Adrenal gland (tissue), 12 donors: Measurements from ENCODE around the gene SHLD2. TPM values are rescaled to one million over a fixed set of nuclear protein-coding genes. Genes with fewer than 3 reads are reported as not detected.
"Not testable (repeated sequence)": the region's sequence is repeated elsewhere in the genome, so short reads cannot be mapped to it uniquely, and the experiment has no call there.

Experiments used
- DNase-seq, 7 donors: peaks; one replicate each; pipeline ENCODE4 v3.0.0-alpha.2; 2019 to 2020
- H3K27ac ChIP-seq, 5 donors: fragments of 200-600 bp; sonication (generic) in 4 of 5; 1 replicate in 3 of 5; 2 replicates in 2 of 5; pipeline versions ENCODE4 v1.5.1 to v1.8.0; 2016 to 2020; ENCODE audit warnings: mild to moderate bottlenecking in 1 of 5
- H3K27me3 ChIP-seq: fragments of 200-600 bp; 2 replicates; pipeline ENCODE4 v1.8.0; 2021
- H3K36me3 ChIP-seq, 2 donors: fragments of 200-600 bp; replicated peaks in 1 of 2; 1 replicate in 1 of 2; 2 replicates in 1 of 2; pipeline versions ENCODE4 v1.5.1 to v1.8.0; 2018 to 2022
- H3K4me1 ChIP-seq, 2 donors: fragments of 200-600 bp; replicated peaks in 1 of 2; 1 replicate in 1 of 2; 2 replicates in 1 of 2; pipeline versions ENCODE4 v1.5.1 to v1.8.0; 2018 to 2021
- H3K4me3 ChIP-seq, 4 donors: fragments of 200-600 bp; sonication (generic) in 3 of 4; one replicate each; pipeline ENCODE4 v1.5.1; 2016 to 2018
- H3K9me3 ChIP-seq, 3 donors: fragments of 200-600 bp; sonication (generic) in 1 of 3; replicated peaks in 1 of 3; 1 replicate in 2 of 3; 2 replicates in 1 of 3; pipeline versions ENCODE4 v1.5.1 to v1.8.0; 2016 to 2021
- WGBS, 4 donors: extraction: QIAGEN DNeasy Blood & Tissue Kit in 2 of 4; methylation state at CpG; one replicate each; pipeline versions ENCODE4 v1.1.5 to v1.1.7; 2013 to 2017; 5-methylcytosine and 5-hydroxymethylcytosine counted together
- intact Hi-C, 2 donors: fragments of 100-400 bp; cut with DNase I; formaldehyde crosslinking; loops; one replicate each; pipeline versions ENCODE4 v1.14.1 to v1.15.0; 2022 to 2023
- polyA plus RNA-seq, 3 donors: library from polyadenylated mRNA; stranded (reverse); fragments of 200-250 nt in 2 of 3; fragments of 350-450 nt in 1 of 3; fragmentation: Illumina TruSeq in 1 of 3; extraction: RNeasy Lipid Tissue Mini Kit (QIAGEN cat#74804) in 1 of 3; gene quantifications; one replicate each; pipeline ENCODE4 v1.2.3, GENCODE V29; 2013 to 2014
- total RNA-seq, 9 donors: library from RNA; depleted of rRNA in 4 of 9; stranded (reverse); fragments of >200 nt in 4 of 9; fragments of 120-200 nt in 1 of 9; fragmentation: NEBNext Ultra II Directional in 1 of 9; extraction: Animal tissue kit (Norgen Biotek cat#: 25700) in 1 of 9; gene quantifications; one replicate each; pipeline versions ENCODE4 v1.1.0 to v1.2.4, GENCODE V29; 2013 to 2023
- TF ChIP-seq, protein P1 (sequence below), 6 experiments: fragments of 450-650 bp in 4 of 6; fragments of 200-600 bp in 2 of 6; sonication (generic) in 1 of 6; IDR thresholded peaks; 1 replicate in 5 of 6; 2 replicates in 1 of 6; pipeline versions ENCODE4 v1.5.1 to v1.8.0; 2016 to 2021; ENCODE audit warnings: antibody characterized with exemption in 6 of 6, mild to moderate bottlenecking in 2 of 6, moderate library complexity in 1 of 6
- donor health status: healthy with polysubstance abuse.
- donor health status: Bipolar disorder and iron deficiency.
- donor health status: DM: yes; HTN: yes; CAD: no.
- donor health status: DM: no; HTN: no; CAD: no.
- donor health status: DM: no; HTN: no; CAD: no.
- donor health status: DM: yes; HTN: yes; CAD: no.

The SHLD2 gene
- total and polyA plus RNA-seq, 12 donors, result 18.3 to 64.9 (median 36.6) TPM

DNA sequence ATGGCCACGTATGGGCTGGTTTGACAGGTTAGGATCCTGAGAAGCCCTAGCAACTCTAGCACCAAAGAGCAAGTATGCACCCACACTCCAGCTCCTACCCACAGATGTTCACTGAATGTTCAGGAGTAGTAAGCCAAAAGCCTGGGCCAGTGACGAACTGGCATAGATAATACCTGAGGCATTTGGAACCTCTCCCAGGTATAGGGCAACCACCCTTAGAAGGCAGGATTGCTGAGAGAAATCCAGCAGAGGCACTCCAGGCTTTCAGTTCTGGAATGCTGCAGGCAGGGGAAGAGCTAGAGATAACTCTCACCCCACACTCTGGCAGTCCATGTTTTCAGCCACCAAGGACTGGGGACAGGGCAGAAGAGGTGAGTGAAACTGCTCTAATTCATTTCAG, 39.4 kb downstream of the SHLD2 start:
- H3K4me1 ChIP-seq, result peaks cover 0 to 13% of the 10 kb centered on the region in 2 donors
- intact Hi-C loops, DNase-seq, H3K27me3 ChIP-seq, H3K27ac ChIP-seq, H3K4me3 ChIP-seq, H3K9me3 ChIP-seq, H3K36me3 ChIP-seq: not testable (repeated sequence)
- whole genome bisulfite sequencing, 4 donors, result 63 to 94% (median 77%) methylated on average over 2 of the region's 2 CpGs

DNA sequence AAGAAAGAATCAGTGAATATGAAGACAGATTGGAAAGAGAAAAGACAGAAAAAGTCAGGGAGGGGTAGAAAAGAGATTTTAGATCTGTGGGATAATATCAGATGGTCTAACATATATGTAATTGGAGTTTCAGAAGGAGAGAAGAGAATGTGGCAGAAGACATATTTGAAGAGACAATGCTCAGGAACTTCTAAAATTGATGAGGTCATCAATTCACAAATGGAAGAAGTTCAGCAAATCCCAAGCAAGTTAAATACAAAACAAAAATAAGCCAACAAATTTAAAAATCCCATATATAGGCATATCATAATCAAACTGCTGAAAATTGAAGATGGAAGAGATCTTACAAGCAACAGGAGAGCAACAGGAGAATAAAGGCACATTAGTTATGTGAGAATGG, 42.5 kb downstream of the SHLD2 start:
- intact Hi-C loops, H3K4me3 ChIP-seq, H3K27ac ChIP-seq, H3K36me3 ChIP-seq, DNase-seq, H3K9me3 ChIP-seq, H3K27me3 ChIP-seq: not testable (repeated sequence)
- peaks cover 0 to 11% of the 10 kb centered on the region in 2 donors for H3K4me1 ChIP-seq

DNA sequence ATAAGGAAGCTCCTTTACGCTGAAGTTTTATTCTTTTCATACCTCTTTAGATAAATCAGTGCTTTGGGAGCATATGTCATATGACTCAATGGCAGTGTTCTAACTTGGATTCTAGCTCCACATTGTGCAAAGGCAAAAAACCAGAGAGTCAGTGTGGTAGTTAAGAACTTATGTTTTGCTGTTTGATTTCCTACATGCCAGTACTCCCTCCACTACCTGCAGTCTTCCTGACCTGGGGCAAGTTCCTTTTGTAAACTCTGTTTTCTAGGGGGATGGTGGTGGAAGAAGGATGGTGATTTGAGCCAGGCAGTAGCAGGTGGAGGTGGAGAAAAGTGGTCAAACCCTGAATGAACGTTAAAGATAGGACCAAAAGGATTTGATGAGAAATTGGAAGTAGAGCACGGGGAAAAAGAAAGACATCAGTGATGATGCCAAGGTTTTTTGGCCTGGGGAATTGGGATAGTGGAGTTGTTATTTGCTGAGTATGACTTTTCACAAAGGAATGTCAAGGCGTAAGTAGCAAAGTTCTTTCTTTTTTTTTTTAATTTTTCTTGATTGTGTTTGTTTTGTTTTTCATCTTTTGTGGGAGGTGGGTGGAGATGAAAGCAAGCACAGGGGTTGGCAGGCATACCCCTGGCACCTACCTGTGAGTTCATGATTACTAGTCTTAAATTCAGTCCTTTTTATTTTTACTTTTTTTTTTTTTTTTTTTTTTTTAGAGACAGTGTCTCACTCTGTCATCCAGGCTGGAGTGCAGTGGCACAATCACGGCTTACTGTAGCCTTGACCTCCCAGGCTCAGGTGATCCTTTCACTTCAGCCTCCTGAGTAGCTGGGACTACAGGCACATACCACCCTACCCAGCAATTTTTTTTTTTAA, 47.5 kb downstream of the SHLD2 start:
- H3K27me3 ChIP-seq, H3K4me3 ChIP-seq, intact Hi-C loops, H3K4me1 ChIP-seq, H3K9me3 ChIP-seq, H3K36me3 ChIP-seq: not testable (repeated sequence)
- DNase-seq, result peak; percentile 30 to 79 (median 68)
- H3K27ac ChIP-seq, result peak overlapping the region in 4 of 5 donors; percentile 39 to 82 (median 76)
- 39 to 48% (median 40%) methylated on average over 3 to 5 of the region's 5 CpGs for WGBS, 4 donors

DNA sequence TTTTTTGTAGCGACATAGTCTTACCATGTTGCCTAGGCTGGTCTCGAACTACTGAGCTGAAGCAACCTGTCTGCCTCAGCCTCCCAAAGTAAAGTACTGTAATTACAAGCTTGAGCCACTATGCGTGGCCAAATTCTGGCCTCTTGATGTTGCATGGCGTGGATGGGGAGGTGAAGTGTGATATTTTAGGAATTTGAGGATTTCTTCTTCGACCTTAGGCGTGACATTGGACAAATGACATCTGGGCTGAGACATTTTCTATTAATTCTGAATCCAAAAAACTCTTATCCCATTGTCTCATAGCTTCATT, 48.1 kb downstream of the SHLD2 start:
- 70 to 90% (median 79%) methylated on average over 6 of the region's 6 CpGs for WGBS, 4 donors
- H3K27me3 ChIP-seq, H3K4me3 ChIP-seq, H3K9me3 ChIP-seq, intact Hi-C loops, DNase-seq, H3K4me1 ChIP-seq, H3K36me3 ChIP-seq: not testable (repeated sequence)
- H3K27ac ChIP-seq, result peak overlapping the region in 4 of 5 donors; percentile 11 to 82 (median 76)

DNA sequence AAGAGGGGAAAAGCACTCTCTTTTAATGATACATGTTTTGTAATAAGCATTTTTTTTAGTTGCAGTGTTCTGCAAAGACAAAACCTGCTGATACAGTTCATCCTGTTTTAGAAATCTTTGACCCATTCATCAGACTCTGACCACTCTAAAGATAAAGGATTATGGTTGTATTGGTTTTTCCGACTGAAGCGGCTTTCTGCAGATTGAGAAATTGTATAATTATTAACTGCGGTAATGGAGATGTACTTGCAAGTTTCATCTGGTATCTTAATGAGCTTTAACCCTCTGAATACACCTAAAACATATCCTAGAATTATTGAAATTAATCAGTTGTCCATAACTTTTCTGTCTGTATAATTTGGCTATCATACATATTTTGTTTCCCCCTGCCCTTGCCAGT, 50.6 kb downstream of the SHLD2 start:
- H3K27me3 ChIP-seq, intact Hi-C loops, H3K9me3 ChIP-seq, DNase-seq, H3K27ac ChIP-seq, H3K36me3 ChIP-seq, H3K4me1 ChIP-seq, H3K4me3 ChIP-seq: not testable (repeated sequence)
- 95 to 100% (median 99%) methylated on average over 1 to 3 of the region's 3 CpGs for WGBS, 4 donors

DNA sequence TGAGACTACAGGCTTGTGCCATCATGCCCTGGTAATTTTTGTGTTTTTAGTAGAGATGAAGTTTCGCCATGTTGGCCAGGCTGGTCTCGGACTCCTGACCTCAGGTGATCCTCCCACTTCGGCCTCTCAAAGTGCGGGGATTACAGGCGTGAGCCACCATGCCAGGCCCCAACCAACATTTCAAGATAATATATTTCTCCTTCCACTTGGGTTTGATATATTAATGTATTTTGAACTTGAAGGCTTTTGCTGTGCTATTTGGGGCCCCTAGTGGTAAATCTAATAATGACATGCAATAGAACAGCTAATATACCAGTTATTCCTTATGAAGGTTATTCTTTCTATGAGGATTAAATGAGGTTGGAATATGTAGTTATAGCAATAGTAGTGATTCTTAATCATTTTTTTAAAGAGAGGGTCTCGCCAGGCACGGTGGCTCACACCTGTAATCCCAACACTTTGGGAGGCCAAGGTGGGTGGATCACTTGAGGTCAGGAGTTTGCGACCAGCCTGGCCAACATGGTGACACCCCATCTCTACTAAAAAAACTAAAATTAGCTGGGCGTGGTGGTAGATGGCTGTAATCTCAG, 54.1 kb downstream of the SHLD2 start:
- H3K27ac ChIP-seq, H3K4me1 ChIP-seq, H3K4me3 ChIP-seq, intact Hi-C loops, H3K36me3 ChIP-seq, H3K27me3 ChIP-seq, H3K9me3 ChIP-seq, DNase-seq: not testable (repeated sequence)
- TF ChIP-seq, protein P1, sequence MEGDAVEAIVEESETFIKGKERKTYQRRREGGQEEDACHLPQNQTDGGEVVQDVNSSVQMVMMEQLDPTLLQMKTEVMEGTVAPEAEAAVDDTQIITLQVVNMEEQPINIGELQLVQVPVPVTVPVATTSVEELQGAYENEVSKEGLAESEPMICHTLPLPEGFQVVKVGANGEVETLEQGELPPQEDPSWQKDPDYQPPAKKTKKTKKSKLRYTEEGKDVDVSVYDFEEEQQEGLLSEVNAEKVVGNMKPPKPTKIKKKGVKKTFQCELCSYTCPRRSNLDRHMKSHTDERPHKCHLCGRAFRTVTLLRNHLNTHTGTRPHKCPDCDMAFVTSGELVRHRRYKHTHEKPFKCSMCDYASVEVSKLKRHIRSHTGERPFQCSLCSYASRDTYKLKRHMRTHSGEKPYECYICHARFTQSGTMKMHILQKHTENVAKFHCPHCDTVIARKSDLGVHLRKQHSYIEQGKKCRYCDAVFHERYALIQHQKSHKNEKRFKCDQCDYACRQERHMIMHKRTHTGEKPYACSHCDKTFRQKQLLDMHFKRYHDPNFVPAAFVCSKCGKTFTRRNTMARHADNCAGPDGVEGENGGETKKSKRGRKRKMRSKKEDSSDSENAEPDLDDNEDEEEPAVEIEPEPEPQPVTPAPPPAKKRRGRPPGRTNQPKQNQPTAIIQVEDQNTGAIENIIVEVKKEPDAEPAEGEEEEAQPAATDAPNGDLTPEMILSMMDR (IDR thresholded peaks at IDR 0.05), result peak in 4 of 6 experiments; percentile 8 to 27 (median 25)
- WGBS, 4 donors, result 72 to 91% (median 72%) methylated on average over 4 to 8 of the region's 9 CpGs

DNA sequence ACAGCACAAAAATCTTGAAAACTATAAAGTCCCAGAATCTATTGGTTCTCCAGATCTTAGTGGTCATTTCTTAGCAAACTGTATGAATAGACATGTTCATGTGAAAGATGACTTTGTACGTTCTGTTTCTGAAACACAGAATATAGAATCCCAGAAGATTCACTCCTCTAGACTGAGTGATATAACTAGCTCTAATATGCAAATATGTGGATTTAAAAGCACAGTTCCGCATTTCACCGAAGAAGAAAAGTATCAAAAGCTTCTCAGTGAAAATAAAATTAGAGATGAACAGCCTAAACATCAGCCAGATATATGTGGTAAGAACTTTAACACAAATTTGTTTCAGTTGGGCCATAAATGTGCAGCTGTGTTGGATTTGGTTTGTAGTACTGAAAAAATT, 56.5 kb downstream of the SHLD2 start:
- intact Hi-C loops, H3K4me1 ChIP-seq, H3K27ac ChIP-seq, DNase-seq, H3K9me3 ChIP-seq, H3K27me3 ChIP-seq, H3K4me3 ChIP-seq, H3K36me3 ChIP-seq: not testable (repeated sequence)
- 85 to 100% (median 91%) methylated on average over 3 of the region's 3 CpGs for WGBS, 4 donors

DNA sequence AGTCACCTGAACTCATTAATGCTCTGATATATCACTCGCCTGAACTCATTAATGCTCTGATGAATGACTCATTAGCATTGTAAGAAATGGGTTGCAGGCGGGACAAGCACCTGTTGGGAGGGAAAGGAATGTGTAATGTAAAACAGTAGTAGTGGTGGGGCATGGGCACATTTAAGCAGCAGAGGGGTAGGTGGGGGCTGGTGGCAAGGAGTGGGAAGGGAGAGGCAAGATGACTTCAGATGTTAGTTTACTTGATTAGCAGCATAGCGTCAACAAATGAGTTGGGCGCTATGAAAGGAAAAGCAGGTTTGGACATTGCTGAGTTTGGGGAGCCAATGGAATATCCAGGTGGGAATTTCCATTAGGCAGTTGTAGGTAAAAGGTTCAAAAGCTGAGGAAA, 61.8 kb downstream of the SHLD2 start:
- H3K9me3 ChIP-seq, H3K27me3 ChIP-seq, H3K4me1 ChIP-seq, H3K4me3 ChIP-seq, H3K36me3 ChIP-seq, H3K27ac ChIP-seq, intact Hi-C loops, DNase-seq: not testable (repeated sequence)
- 95 to 99% (median 96%) methylated on average over 4 of the region's 4 CpGs for WGBS, 4 donors

DNA sequence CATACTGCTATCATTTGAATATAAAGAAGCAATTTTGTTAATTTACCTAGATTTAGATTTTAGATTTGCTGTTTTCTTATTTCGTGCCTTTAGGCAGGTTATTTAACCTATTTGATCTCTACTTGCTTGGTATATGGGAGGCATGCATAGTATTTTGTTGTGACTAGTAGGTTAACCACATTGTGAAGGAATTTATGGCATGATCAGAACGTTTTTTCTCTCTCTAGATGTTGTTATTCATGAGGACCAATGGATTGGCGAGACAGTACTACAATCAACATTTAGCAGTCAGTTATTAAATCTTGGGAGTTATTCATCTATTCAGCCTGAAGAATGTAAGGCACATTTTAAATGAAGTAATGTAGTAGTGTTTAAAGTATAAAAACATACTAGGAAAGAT, 62.8 kb downstream of the SHLD2 start:
- H3K27me3 ChIP-seq, DNase-seq, H3K4me1 ChIP-seq, H3K4me3 ChIP-seq, intact Hi-C loops, H3K9me3 ChIP-seq, H3K27ac ChIP-seq, H3K36me3 ChIP-seq: not testable (repeated sequence)
- WGBS, 4 donors, result 80 to 89% (median 87%) methylated on average over 3 of the region's 3 CpGs

DNA sequence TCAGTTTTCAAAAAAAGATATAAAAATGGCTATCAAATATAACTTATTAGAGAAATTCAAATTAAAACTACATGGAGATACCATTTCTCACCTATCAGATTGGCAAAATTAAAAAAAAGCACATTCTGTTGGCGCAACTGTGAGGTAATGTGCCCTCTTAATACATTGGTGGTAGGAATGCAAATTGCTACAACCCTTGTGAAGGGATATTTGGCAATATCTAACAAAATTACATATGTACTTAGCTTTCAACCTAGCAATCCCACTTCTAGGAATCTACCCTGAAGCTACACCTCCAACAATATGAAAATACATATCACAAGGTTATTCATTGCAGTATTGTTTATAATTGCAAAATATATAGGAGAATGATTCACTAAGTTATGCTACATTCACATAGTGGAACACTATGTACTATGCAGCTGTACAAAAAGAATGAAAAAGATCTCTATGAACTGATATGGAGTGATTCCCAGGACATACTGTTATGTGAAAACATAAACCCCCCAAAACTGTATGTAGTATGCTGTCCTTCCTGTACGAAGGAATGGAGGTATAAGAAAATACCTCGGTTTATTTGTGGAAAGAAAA, 67.8 kb downstream of the SHLD2 start:
- H3K27me3 ChIP-seq, DNase-seq, H3K9me3 ChIP-seq, H3K36me3 ChIP-seq, H3K4me3 ChIP-seq, intact Hi-C loops, H3K27ac ChIP-seq, H3K4me1 ChIP-seq: not testable (repeated sequence)
- 93 to 97% (median 95%) methylated on average over 3 of the region's 3 CpGs for WGBS, 4 donors
